Smooth muscle cell (in vitro differentiated cells): Measurements from ENCODE around the gene MMP20. TPM values are rescaled to one million over a fixed set of nuclear protein-coding genes. Genes with fewer than 3 reads are reported as not detected.

ENCODE experiments used
- DNase-seq: peaks from one replicate; lab custom pipeline; 2025; ENCODE audit not compliant: unreplicated experiment; lab: John Stamatoyannopoulos, UW
- H2AFZ ChIP-seq: fragments of 200-600 bp; sonication (generic); 2 replicates; pipeline ENCODE4 v1.6.0; 2016; ENCODE audit warnings: antibody characterized with exemption, low read depth, mild to moderate bottlenecking
- H3F3A ChIP-seq: fragments of 200-600 bp; sonication (generic); 2 replicates; pipeline ENCODE4 v1.6.0; 2017; ENCODE audit warnings: antibody characterized with exemption, low read depth
- H3K27ac ChIP-seq: fragments of 200-600 bp; sonication (generic); 2 replicates; pipeline ENCODE4 v1.5.1; 2016; ENCODE audit warnings: low read depth, mild to moderate bottlenecking
- H3K27me3 ChIP-seq: fragments of 200-600 bp; sonication (generic); 2 replicates; pipeline ENCODE4 v1.6.1; 2016; ENCODE audit warnings: low read depth, mild to moderate bottlenecking
- H3K36me3 ChIP-seq: fragments of 200-600 bp; sonication (generic); 2 replicates; pipeline ENCODE4 v1.5.1; 2016; ENCODE audit warnings: low read depth
- H3K4me1 ChIP-seq: fragments of 200-600 bp; sonication (generic); 2 replicates; pipeline ENCODE4 v1.5.1; 2016; ENCODE audit warnings: low read depth
- H3K4me2 ChIP-seq: fragments of 200-600 bp; sonication (generic); 2 replicates; pipeline ENCODE4 v1.6.0; 2016; ENCODE audit warnings: mild to moderate bottlenecking
- H3K4me3 ChIP-seq: fragments of 200-600 bp; sonication (generic); 2 replicates; pipeline ENCODE4 v1.5.1; 2016; ENCODE audit warnings: mild to moderate bottlenecking
- H3K79me2 ChIP-seq: fragments of 200-600 bp; sonication (generic); 2 replicates; pipeline ENCODE4 v1.6.0; 2016; ENCODE audit warnings: low read depth, mild to moderate bottlenecking
- H3K9ac ChIP-seq: fragments of 200-600 bp; sonication (generic); 2 replicates; pipeline ENCODE4 v1.6.0; 2016; ENCODE audit warnings: low read depth
- H3K9me3 ChIP-seq: fragments of 200-600 bp; sonication (generic); replicated peaks from 2 replicates; pipeline ENCODE4 v1.5.1; 2016; ENCODE audit warnings: low read depth
- H4K20me1 ChIP-seq: fragments of 200-600 bp; sonication (generic); 2 replicates; pipeline ENCODE4 v1.6.0; 2016; ENCODE audit warnings: low read depth
- CTCF ChIP-seq: fragments of 200-600 bp; sonication (generic); IDR thresholded peaks from 2 replicates; pipeline ENCODE4 v1.5.1; 2017; ENCODE audit warnings: borderline replicate concordance, mild to moderate bottlenecking, antibody characterized with exemption; ENCODE audit not compliant: insufficient read depth, poor library complexity, severe bottlenecking
- WGBS: methylation state at CpG from one replicate; pipeline ENCODE4 v1.1.7; 2016; ENCODE audit warnings: low lambda C conversion rate; 5-methylcytosine and 5-hydroxymethylcytosine counted together
- polyA plus RNA-seq: library from polyadenylated mRNA; unstranded; fragments of >200 nt; fragmentation: Nextera tagmentation; extraction: Ambion mirVana; gene quantifications from 2 replicates; pipeline ENCODE4 v1.2.1, GENCODE V29; 2016
- total RNA-seq: library from RNA; depleted of rRNA; stranded (reverse); fragments of >200 nt; gene quantifications from 2 replicates; pipeline ENCODE4 v1.2.3, GENCODE V29; 2014

Gene MMP20
- total and polyA plus RNA-seq, 2 experiments from 2014 or later, result 0.49 to 0.87 TPM

DNA sequence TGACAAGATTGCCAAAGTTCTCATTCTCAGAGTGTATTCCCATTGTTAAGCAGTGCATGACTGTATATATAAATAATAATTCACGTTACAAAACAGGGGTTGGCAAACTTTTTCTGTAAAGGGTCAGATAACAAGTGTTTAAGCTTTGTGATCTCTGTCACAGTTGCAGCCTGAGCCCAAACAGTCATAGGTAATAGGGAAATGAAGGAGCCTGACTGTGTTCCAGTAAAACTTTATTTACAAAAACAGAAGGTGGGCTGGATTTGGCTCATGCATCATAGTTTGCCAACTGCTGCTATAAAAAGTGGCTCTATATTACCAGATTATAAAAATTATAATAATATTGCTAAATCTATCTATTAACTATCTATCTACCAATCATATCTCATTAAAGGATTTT lies 98.1 kb downstream of the MMP20 start:
- 95% methylated on average over 1 of the region's 1 CpG for WGBS
- Histone ChIP-seq H2AFZ (no peak overlapping the region), H3F3A (no peaks in the 10 kb centered on the region), H4K20me1 (no peaks in the 10 kb centered on the region), H3K79me2 (no peaks in the 10 kb centered on the region), H3K9ac (no peak overlapping the region), H3K27ac (no peak overlapping the region), H3K27me3 (no peaks in the 10 kb centered on the region), H3K36me3 (no peaks in the 10 kb centered on the region), H3K4me2 (no peak overlapping the region), H3K4me3 (no peak overlapping the region), H3K9me3 (no peaks in the 10 kb centered on the region), H3K4me1 (no peaks in the 10 kb centered on the region)
- no peak for DNase-seq
- no peak for TF ChIP-seq CTCF

Other genes with a start within 250 kb of the MMP20 start
- 77.6 and 78.8 TPM in 2 replicates for gene TMEM123, start 172.6 kb downstream of the MMP20 start, total RNA-seq
- gene TMEM123, start 172.6 kb downstream of the MMP20 start, polyA plus RNA-seq, result 38.8 and 55.8 TPM in 2 replicates
- 8.0 and 12.6 TPM in 2 replicates for gene MMP7, start 94.6 kb downstream of the MMP20 start, total RNA-seq
- 4.3 and 16.4 TPM in 2 replicates for gene MMP7, start 94.6 kb downstream of the MMP20 start, polyA plus RNA-seq
- not detected in 2 replicates for gene MMP27, start 80.4 kb upstream of the MMP20 start, total RNA-seq
- gene MMP27, start 80.4 kb upstream of the MMP20 start, polyA plus RNA-seq, result not detected in 2 replicates
- gene MMP8, start 99.6 kb upstream of the MMP20 start, total RNA-seq, result 0.81 TPM in 1 of 2 replicates, not detected in the other
- gene MMP8, start 99.6 kb upstream of the MMP20 start, polyA plus RNA-seq, result not detected in 2 replicates
- 4.0 and 7.3 TPM in 2 replicates for gene MMP10, start 155.3 kb upstream of the MMP20 start, total RNA-seq
- 1.1 and 6.7 TPM in 2 replicates for gene MMP10, start 155.3 kb upstream of the MMP20 start, polyA plus RNA-seq
- gene MMP1, start 172.8 kb upstream of the MMP20 start, total RNA-seq, result 27.8 and 38.3 TPM in 2 replicates
- 9.1 and 24.0 TPM in 2 replicates for gene MMP1, start 172.8 kb upstream of the MMP20 start, polyA plus RNA-seq
- gene MMP3, start 218.3 kb upstream of the MMP20 start, total RNA-seq, result 2.8 and 4.3 TPM in 2 replicates
- gene MMP3, start 218.3 kb upstream of the MMP20 start, polyA plus RNA-seq, result 2.0 and 3.2 TPM in 2 replicates
- gene MMP12, start 249.7 kb upstream of the MMP20 start, total RNA-seq, result 7.7 and 10.7 TPM in 2 replicates
- gene MMP12, start 249.7 kb upstream of the MMP20 start, polyA plus RNA-seq, result 0.62 and 6.0 TPM in 2 replicates